SK-N-SH treated with all-trans-retinoic acid at 6 μM for 48 hours (cell line): ENCODE measurements around the gene IRF2BPL.

ENCODE experiments used
- ARNTL ChIP-seq: fragments of 450-650 bp; formaldehyde crosslinking; IDR thresholded peaks from 2 replicates; pipeline ENCODE4 v1.5.0; 2020; ENCODE audit warnings: low read depth, mild to moderate bottlenecking, moderate library complexity, borderline replicate concordance
- ISL1 ChIP-seq: fragments of 250-450 bp; sonication (Bioruptor Pico); IDR thresholded peaks from 2 replicates; pipeline ENCODE4 v2.1.2; 2022; ENCODE audit warnings: mild to moderate bottlenecking, moderate library complexity

- TF ChIP-seq ISL1 (no peak), ARNTL (CRISPR knock-in tag) (no peak)
Observed at GRCh38 chr14:77000340-77001270, 27.9 kb downstream of the IRF2BPL start.
